Smooth muscle cell of bladder (primary cell): ENCODE results near the gene PPP1R17. TPM values are rescaled to one million over a fixed set of nuclear protein-coding genes. Genes with fewer than 3 reads are reported as not detected.

Experiments used
- total RNA-seq: library from RNA; depleted of rRNA; stranded (reverse); fragments of >200 nt; gene quantifications from 2 replicates; pipeline ENCODE4 v1.2.3, GENCODE V29; 2014

PPP1R17 gene
- not detected in 2 replicates for total RNA-seq

DNA sequence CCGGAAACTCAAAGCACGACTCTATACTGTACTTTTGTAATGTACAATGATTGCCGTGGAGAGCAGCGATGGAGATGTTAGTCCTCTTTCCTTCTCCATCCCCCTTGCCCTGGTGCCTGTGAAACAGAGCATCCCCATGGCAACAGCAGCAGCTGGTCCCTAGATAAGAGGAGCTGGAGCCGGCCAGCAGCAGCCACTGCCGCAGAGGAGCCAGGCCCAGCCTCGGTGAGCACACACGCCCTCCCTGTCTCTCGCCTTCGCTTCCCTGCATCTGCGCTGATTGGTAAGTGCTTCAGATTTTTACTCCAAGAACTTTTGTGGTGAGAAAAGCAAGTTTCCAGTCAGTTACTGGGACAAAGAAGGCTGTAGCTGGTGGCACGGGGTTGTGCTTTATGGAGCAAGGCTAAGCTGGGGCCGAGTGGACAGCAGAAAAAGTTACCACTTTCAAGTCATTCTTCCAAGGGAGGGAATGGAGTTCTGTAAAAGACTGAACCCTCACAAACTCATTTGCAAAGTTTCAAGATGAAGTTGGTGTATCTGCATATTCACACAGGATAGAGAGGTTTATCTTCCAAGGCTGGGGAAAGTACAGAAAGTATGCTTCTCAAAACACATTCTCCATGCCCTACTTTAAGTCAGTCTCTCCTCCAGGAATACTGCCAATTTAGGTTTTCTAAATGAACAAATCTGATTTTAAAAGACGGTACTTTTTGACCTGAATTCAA lies at the start of gene PPP1R17:
PPP1R17 (plus strand) TSS at position 192 of the 725 bp plus-strand sequence. CDS start 5,227 bp downstream, outside the sequence.

Other genes starting within 250 kb of the PPP1R17 start
- not detected in 2 replicates for gene ITPRID1, start 173.1 kb upstream of the PPP1R17 start, total RNA-seq